Transverse colon (tissue), 4 donors: ENCODE data around the gene DCN.

Experiments used
- POLR2AphosphoS5 ChIP-seq, 3 donors: sonication (generic); formaldehyde crosslinking; IDR thresholded peaks; one replicate each; pipeline ENCODE4 v1.6.1; 2016; ENCODE audit warnings: antibody characterized with exemption in 3 of 3
- TF ChIP-seq, protein P1 (sequence below), 5 experiments: fragments of 200-600 bp in 3 of 5; fragments of 450-650 bp in 2 of 5; sonication (generic) in 3 of 5; IDR thresholded peaks; 1 replicate in 2 of 5; 2 replicates in 3 of 5; pipeline ENCODE4 v1.5.1; 2016 to 2017; ENCODE audit warnings: antibody characterized with exemption in 5 of 5, inconsistent platforms in 3 of 5, mild to moderate bottlenecking in 2 of 5, moderate library complexity in 1 of 5

DNA sequence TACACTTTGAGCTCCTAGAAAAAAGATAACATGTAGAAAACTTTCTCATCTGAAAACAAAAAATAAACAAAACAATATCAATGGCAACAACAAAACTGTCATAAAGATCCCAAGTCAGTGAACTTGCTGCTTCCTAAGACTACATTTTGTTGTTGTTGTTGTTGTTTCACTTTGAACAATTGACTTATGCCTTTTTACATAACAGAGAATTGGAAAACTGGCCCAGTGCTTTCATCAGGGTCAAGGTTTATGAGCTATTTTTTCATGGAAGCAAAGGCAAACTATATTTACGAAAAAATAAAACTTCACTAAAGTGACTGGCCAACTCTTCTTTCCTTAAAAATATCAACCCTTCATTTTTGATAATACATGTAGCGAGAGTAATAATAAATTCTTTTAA, 6.3 kb downstream of the DCN start:
- TF ChIP-seq, protein P1, sequence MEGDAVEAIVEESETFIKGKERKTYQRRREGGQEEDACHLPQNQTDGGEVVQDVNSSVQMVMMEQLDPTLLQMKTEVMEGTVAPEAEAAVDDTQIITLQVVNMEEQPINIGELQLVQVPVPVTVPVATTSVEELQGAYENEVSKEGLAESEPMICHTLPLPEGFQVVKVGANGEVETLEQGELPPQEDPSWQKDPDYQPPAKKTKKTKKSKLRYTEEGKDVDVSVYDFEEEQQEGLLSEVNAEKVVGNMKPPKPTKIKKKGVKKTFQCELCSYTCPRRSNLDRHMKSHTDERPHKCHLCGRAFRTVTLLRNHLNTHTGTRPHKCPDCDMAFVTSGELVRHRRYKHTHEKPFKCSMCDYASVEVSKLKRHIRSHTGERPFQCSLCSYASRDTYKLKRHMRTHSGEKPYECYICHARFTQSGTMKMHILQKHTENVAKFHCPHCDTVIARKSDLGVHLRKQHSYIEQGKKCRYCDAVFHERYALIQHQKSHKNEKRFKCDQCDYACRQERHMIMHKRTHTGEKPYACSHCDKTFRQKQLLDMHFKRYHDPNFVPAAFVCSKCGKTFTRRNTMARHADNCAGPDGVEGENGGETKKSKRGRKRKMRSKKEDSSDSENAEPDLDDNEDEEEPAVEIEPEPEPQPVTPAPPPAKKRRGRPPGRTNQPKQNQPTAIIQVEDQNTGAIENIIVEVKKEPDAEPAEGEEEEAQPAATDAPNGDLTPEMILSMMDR (IDR thresholded peaks at IDR 0.05), result no peak
- no peak for TF ChIP-seq POLR2AphosphoS5 (IDR thresholded peaks at IDR 0.05)
